IPS-15b (cell line): ENCODE data around the gene TRPM2.

Source experiments
- H3K27me3 ChIP-seq: one replicate; pipeline ENCODE4 v1.6.1; 2013; ENCODE audit warnings: low read length; ENCODE audit not compliant: control insufficient read depth, insufficient read depth
- H3K36me3 ChIP-seq: one replicate; pipeline ENCODE4 v1.6.1; 2013; ENCODE audit warnings: low read length; ENCODE audit not compliant: control insufficient read depth, insufficient read depth
- H3K4me1 ChIP-seq: one replicate; pipeline ENCODE4 v1.6.1; 2013; ENCODE audit warnings: mild to moderate bottlenecking, low read length; ENCODE audit not compliant: control insufficient read depth, insufficient read depth
- H3K4me3 ChIP-seq: one replicate; pipeline ENCODE4 v1.5.1; 2013; ENCODE audit warnings: low read depth, low read length
- H3K9ac ChIP-seq: one replicate; pipeline ENCODE4 v1.6.1; 2013; ENCODE audit warnings: low read depth, mild to moderate bottlenecking, low read length
- H3K9me3 ChIP-seq: one replicate; pipeline ENCODE4 v1.6.1; 2013; ENCODE audit warnings: mild to moderate bottlenecking, low read length; ENCODE audit not compliant: control insufficient read depth, insufficient read depth

The TRPM2 gene

GRCh38 chr21:44438531-44439210 lies 85.2 kb downstream of the TRPM2 start:
- H3K9ac ChIP-seq, result no peak overlapping the region

GRCh38 chr21:44439211-44439600 lies 85.8 kb downstream of the TRPM2 start:
- Histone ChIP-seq H3K36me3 (no peaks in the 10 kb centered on the region), H3K9ac (no peak overlapping the region), H3K4me1 (no peaks in the 10 kb centered on the region), H3K27me3 (no peaks in the 10 kb centered on the region), H3K4me3 (no peak overlapping the region), H3K9me3 (no peaks in the 10 kb centered on the region)

More at GRCh38 chr21:44438531-44439210, 85.2 kb downstream of the TRPM2 start:
- Histone ChIP-seq H3K9me3 (no peaks in the 10 kb centered on the region), H3K4me3 (no peak overlapping the region), H3K27me3 (no peaks in the 10 kb centered on the region), H3K36me3 (no peaks in the 10 kb centered on the region), H3K4me1 (no peaks in the 10 kb centered on the region)

DNA sequence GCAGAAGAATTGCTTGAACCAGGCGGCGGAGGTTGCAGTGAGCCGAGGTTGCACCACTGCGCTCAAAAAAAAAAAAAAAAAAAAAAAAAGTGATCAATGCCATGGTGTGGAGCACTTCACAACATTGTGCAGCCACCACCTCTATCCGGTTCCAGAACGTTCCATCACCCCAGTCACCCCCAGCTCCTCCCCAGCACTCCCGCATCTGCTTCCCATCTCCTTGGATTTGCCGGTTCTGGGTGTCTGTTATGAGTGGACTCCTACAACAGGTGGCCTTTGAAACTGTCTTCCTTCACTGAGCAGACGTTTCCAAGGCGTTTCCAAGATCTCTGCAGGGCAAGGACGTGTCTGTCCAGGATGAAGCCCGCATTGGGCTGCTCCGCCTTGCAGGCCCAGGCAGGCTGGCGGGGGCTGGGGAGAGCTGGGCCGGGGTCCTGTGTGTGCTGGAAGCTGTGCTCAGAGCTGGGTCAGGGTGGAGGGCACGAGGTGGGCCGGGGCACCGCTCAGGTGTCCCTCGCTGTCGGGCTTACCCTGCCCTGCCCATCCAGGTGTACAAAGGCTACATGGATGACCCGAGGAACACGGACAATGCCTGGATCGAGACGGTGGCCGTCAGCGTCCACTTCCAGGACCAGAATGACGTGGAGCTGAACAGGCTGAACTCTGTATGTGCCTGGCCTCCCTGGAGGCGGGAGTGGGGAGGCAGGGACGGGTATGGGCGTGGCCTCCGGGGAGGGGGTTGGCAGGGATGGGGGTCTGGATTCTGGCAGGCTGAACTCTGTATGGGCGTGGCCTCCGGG lies 87.0 kb downstream of the TRPM2 start:
- H3K4me1 ChIP-seq, result no peaks in the 10 kb centered on the region
- no peak overlapping the region for H3K9ac ChIP-seq
- no peaks in the 10 kb centered on the region for H3K36me3 ChIP-seq
- no peak overlapping the region for H3K4me3 ChIP-seq
- H3K9me3 ChIP-seq, result no peaks in the 10 kb centered on the region
- no peaks in the 10 kb centered on the region for H3K27me3 ChIP-seq

- Histone ChIP-seq H3K36me3 (no peaks in the 10 kb centered on the region), H3K27me3 (no peaks in the 10 kb centered on the region), H3K9ac (no peak overlapping the region), H3K4me3 (no peak overlapping the region), H3K4me1 (no peaks in the 10 kb centered on the region), H3K9me3 (no peaks in the 10 kb centered on the region)
Observed at GRCh38 chr21:44441041-44441400, 87.6 kb downstream of the TRPM2 start.

DNA sequence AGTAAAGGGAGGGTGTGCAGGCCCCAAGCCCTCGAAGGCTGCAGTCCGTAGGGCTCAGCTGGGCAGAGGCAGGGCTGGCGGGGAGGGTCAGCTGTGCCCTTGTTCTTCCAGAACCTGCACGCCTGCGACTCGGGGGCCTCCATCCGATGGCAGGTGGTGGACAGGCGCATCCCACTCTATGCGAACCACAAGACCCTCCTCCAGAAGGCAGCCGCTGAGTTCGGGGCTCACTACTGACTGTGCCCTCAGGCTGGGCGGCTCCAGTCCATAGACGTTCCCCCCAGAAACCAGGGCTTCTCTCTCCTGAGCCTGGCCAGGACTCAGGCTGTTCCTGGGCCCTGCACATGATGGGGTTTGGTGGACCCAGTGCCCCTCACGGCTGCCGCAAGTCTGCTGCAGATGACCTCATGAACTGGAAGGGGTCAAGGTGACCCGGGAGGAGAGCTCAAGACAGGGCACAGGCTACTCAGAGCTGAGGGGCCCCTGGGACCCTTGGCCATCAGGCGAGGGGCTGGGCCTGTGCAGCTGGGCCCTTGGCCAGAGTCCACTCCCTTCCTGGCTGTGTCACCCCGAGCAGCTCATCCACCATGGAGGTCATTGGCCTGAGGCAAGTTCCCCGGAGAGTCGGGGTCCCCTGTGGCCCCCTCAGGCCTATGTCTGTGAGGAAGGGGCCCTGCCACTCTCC lies 88.3 kb downstream of the TRPM2 start:
- H3K27me3 ChIP-seq, result no peaks in the 10 kb centered on the region
- H3K4me1 ChIP-seq, result no peaks in the 10 kb centered on the region
- no peak overlapping the region for H3K9ac ChIP-seq
- H3K9me3 ChIP-seq, result no peaks in the 10 kb centered on the region
- no peaks in the 10 kb centered on the region for H3K36me3 ChIP-seq
- H3K4me3 ChIP-seq, result no peak overlapping the region

DNA sequence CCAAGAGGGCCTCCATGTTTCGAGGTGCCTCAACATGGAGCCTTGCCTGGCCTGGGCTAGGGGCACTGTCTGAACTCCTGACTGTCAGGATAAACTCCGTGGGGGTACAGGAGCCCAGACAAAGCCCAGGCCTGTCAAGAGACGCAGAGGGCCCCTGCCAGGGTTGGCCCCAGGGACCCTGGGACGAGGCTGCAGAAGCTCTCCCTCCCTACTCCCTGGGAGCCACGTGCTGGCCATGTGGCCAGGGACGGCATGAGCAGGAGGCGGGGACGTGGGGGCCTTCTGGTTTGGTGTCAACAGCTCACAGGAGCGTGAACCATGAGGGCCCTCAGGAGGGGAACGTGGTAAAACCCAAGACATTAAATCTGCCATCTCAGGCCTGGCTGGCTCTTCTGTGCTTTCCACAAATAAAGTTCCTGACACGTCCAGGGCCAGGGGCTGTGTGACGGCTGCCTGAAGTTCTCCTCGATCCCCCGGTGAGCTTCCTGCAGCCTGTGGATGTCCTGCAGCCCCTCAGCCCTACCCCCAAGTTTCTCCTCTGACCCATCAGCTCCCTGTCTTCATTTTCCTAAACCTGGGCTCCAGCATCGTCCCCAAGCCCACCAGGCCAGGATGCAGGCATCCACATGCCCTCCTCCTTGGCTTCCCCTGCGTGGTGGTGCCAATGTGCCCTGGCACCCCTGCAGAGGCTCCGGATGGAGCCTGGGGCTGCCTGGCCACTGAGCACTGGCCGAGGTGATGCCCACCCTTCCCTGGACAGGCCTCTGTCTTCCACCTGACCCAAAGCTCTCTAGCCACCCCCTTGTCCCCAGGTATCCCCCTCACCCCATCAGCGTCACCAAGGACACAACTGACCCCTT lies 89.1 kb downstream of the TRPM2 start:
- no peaks in the 10 kb centered on the region for H3K9me3 ChIP-seq
- no peaks in the 10 kb centered on the region for H3K4me1 ChIP-seq
- H3K36me3 ChIP-seq, result no peaks in the 10 kb centered on the region
- no peak overlapping the region for H3K4me3 ChIP-seq
- H3K27me3 ChIP-seq, result no peaks in the 10 kb centered on the region
- H3K9ac ChIP-seq, result no peak overlapping the region

GRCh38 chr21:44443291-44443890 lies 90.0 kb downstream of the TRPM2 start:
- Histone ChIP-seq H3K36me3 (no peaks in the 10 kb centered on the region), H3K27me3 (no peaks in the 10 kb centered on the region), H3K9ac (no peak overlapping the region), H3K9me3 (no peaks in the 10 kb centered on the region), H3K4me1 (no peaks in the 10 kb centered on the region), H3K4me3 (no peak overlapping the region)

DNA sequence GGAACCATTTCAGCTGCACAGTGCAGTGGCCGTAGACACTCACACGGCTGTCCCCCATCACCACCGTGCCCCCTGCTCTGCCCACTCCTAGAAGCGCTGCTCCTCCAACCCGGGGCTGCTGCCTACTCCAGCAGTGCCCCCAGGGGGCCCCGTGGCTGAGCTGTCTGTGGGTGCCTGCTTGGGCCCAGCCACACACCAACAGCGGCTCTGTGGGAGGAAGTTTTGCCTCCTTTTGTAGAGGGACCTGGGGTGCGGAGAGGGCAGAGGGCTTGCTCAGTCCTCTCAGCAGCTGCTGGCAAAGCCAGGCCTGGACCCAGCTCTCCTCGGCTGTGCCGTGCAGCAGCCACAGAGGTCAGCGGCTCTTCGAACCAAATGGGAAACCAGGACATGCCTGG lies 90.5 kb downstream of the TRPM2 start:
- Histone ChIP-seq H3K9ac (no peak overlapping the region), H3K4me1 (no peaks in the 10 kb centered on the region), H3K27me3 (no peaks in the 10 kb centered on the region), H3K4me3 (no peak overlapping the region), H3K9me3 (no peaks in the 10 kb centered on the region), H3K36me3 (no peaks in the 10 kb centered on the region)

GRCh38 chr21:44444286-44444931 lies 91.0 kb downstream of the TRPM2 start:
- Histone ChIP-seq H3K27me3 (no peaks in the 10 kb centered on the region), H3K36me3 (no peaks in the 10 kb centered on the region), H3K9ac (no peak overlapping the region), H3K4me1 (no peaks in the 10 kb centered on the region), H3K9me3 (no peaks in the 10 kb centered on the region), H3K4me3 (no peak overlapping the region)

GRCh38 chr21:44445145-44445812 lies 91.9 kb downstream of the TRPM2 start:
- Histone ChIP-seq H3K9ac (no peak overlapping the region), H3K27me3 (no peaks in the 10 kb centered on the region), H3K4me1 (no peaks in the 10 kb centered on the region), H3K4me3 (no peak overlapping the region), H3K9me3 (no peaks in the 10 kb centered on the region), H3K36me3 (no peaks in the 10 kb centered on the region)
